ENCODE results near the gene ELMOD3. TPM values are rescaled to one million over a fixed set of nuclear protein-coding genes. Genes with fewer than 3 reads are reported as not detected.

ELMOD3 gene
- polyA plus RNA-seq, 1 of the 3 experiments (the other 2 are of a cell fraction), result 15.4 TPM

- Histone ChIP-seq H3K36me3 (replicated peaks in 1 of 2; ENCODE audit: control insufficient read depth in 1 of 2, insufficient read depth in 2 of 2, low read length in 1 of 2) (no peaks in the 10 kb centered on the region), H4K20me1 (ENCODE audit: insufficient read depth) (no peaks in the 10 kb centered on the region), H3K79me2 (ENCODE audit: insufficient read depth) (no peaks in the 10 kb centered on the region), H3K27ac (ENCODE audit: low read depth in 2 of 2, low read length in 1 of 2) (no peak overlapping the region), H3K4me3 (ENCODE audit: low read depth in 2 of 2, low read length in 1 of 2) (no peak overlapping the region), H3K27me3 (ENCODE audit: insufficient read depth) (no peaks in the 10 kb centered on the region), H3K4me2 (no peak overlapping the region), H3K4me1 (ENCODE audit: control insufficient read depth in 1 of 2, insufficient read depth in 2 of 2, low read depth in 1 of 2, low read length in 1 of 2) (peaks cover 0 to 20% of the 10 kb centered on the region in 2 experiments; a peak in 2 of 4 replicates), H3K9ac (no peak overlapping the region), H3K9me2 (no peaks in the 10 kb centered on the region), H3F3A (replicated peaks; ENCODE audit: insufficient read depth) (peaks cover 4% of the 10 kb centered on the region), H2AFZ (ENCODE audit: low read depth) (no peak overlapping the region), H3K9me3 (no peaks in the 10 kb centered on the region)
- CTCF ChIA-PET, result no interaction called here
- WGBS (ENCODE audit: low lambda C conversion rate), result 86% methylated on average over 13 of the region's 13 CpGs
- POLR2A ChIA-PET, result no interaction called here
- TF ChIP-seq MXI1 (IDR thresholded peaks at IDR 0.05; ENCODE audit: low read depth, low read length) (no peak), FOSL2 (IDR thresholded peaks at IDR 0.05; ENCODE audit: borderline replicate concordance, low read depth) (no peak), GATA2 (CRISPR knock-in tag; IDR thresholded peaks at IDR 0.05) (no peak), MAX (IDR thresholded peaks at IDR 0.05; ENCODE audit: low read depth) (no peak), RCOR1 (IDR thresholded peaks at IDR 0.05; ENCODE audit: low read length) (no peak), POLR2AphosphoS5 (IDR thresholded peaks at IDR 0.05; ENCODE audit: low read depth, low read length) (no peak), TCF12 (IDR thresholded peaks at IDR 0.05) (no peak)
- DNase-seq, result no peak
These were observed 56.2 kb downstream of the ELMOD3 start for GRCh38 chr2:85410584-85411404.

DNA sequence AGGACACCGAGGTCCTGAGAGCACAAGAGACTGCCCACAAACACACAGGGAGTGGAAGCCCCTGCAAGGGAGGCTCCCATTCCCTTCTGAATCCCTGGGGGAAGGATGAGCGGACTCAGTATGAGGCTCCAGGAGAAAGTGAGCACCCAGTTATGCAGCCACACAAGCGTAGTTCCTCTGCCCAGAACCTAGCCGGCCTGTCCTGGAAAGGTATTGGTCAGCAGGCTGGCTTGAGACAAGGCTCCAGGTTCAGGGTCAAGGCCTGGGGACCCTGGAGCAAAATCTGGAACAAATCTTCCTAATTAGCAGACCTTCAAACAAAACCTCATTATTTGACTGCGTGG, 56.8 kb downstream of the ELMOD3 start:
- TF ChIP-seq, protein P1, sequence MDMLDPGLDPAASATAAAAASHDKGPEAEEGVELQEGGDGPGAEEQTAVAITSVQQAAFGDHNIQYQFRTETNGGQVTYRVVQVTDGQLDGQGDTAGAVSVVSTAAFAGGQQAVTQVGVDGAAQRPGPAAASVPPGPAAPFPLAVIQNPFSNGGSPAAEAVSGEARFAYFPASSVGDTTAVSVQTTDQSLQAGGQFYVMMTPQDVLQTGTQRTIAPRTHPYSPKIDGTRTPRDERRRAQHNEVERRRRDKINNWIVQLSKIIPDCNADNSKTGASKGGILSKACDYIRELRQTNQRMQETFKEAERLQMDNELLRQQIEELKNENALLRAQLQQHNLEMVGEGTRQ (IDR thresholded peaks at IDR 0.05; ENCODE audit: borderline replicate concordance, low read depth, low read length), result no peak
- TF ChIP-seq FOXM1 (IDR thresholded peaks at IDR 0.05; ENCODE audit: low read depth) (no peak), SMC3 (IDR thresholded peaks at IDR 0.05; ENCODE audit: low read depth, low read length) (no peak), EZH2phosphoT487 (IDR thresholded peaks at IDR 0.05; ENCODE audit: borderline replicate concordance, low read depth) (no peak), CTCF (IDR thresholded peaks at IDR 0.05) (no peak), RFX5 (IDR thresholded peaks at IDR 0.05; ENCODE audit: low read length) (no peak), GABPA (IDR thresholded peaks at IDR 0.05; ENCODE audit: low read depth) (no peak), POLR2AphosphoS5 (IDR thresholded peaks at IDR 0.05; ENCODE audit: low read depth, low read length) (no peak), YY1 (IDR thresholded peaks at IDR 0.05; ENCODE audit: low read depth) (no peak), ELF1 (IDR thresholded peaks at IDR 0.05) (no peak), CHD2 (IDR thresholded peaks at IDR 0.05; ENCODE audit: low read length, partially characterized antibody) (no peak), RCOR1 (IDR thresholded peaks at IDR 0.05; ENCODE audit: low read length) (no peak)
- TF ChIP-seq, protein P2, sequence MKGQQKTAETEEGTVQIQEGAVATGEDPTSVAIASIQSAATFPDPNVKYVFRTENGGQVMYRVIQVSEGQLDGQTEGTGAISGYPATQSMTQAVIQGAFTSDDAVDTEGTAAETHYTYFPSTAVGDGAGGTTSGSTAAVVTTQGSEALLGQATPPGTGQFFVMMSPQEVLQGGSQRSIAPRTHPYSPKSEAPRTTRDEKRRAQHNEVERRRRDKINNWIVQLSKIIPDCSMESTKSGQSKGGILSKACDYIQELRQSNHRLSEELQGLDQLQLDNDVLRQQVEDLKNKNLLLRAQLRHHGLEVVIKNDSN (IDR thresholded peaks at IDR 0.05; ENCODE audit: borderline replicate concordance, low read depth), result no peak
- Histone ChIP-seq H3K4me3 (ENCODE audit: low read depth in 2 of 2, low read length in 1 of 2) (no peak overlapping the region), H2AFZ (ENCODE audit: low read depth) (no peak overlapping the region), H3K27me3 (ENCODE audit: insufficient read depth) (no peaks in the 10 kb centered on the region), H3K36me3 (replicated peaks in 1 of 2; ENCODE audit: control insufficient read depth in 1 of 2, insufficient read depth in 2 of 2, low read length in 1 of 2) (no peaks in the 10 kb centered on the region), H3K9me3 (no peaks in the 10 kb centered on the region), H3K79me2 (ENCODE audit: insufficient read depth) (no peaks in the 10 kb centered on the region), H4K20me1 (ENCODE audit: insufficient read depth) (no peaks in the 10 kb centered on the region), H3K9me2 (no peaks in the 10 kb centered on the region), H3K4me1 (ENCODE audit: control insufficient read depth in 1 of 2, insufficient read depth in 2 of 2, low read depth in 1 of 2, low read length in 1 of 2) (peaks cover 0 to 20% of the 10 kb centered on the region in 2 experiments; a peak in 1 of 4 replicates), H3K27ac (ENCODE audit: low read depth in 2 of 2, low read length in 1 of 2) (no peak overlapping the region), H3K4me2 (no peak overlapping the region), H3K9ac (no peak overlapping the region), H3F3A (replicated peaks; ENCODE audit: insufficient read depth) (no peaks in the 10 kb centered on the region)
- CTCF ChIA-PET, result interaction anchor here (0.7 kb wide), 1 partner anchor 296 kb away, joined by 3 read pairs; no protein-coding TSS in a partner anchor
- POLR2A ChIA-PET, result no interaction called here
- WGBS (ENCODE audit: low lambda C conversion rate), result 87% methylated on average over 4 of the region's 5 CpGs
- no peak for DNase-seq
